ENCODE data around the gene NPR2. TPM values are rescaled to one million over a fixed set of nuclear protein-coding genes. Genes with fewer than 3 reads are reported as not detected.

NPR2 gene
- polyA plus RNA-seq, 3 donors: 0.48 TPM; not detected in 2

GRCh38 chr9:35790385-35791296 is 750 bp upstream of the NPR2 start:
- H3K9me3 ChIP-seq (replicated peaks in 1 of 2; ENCODE audit: control insufficient read depth in 1 of 2, insufficient read depth in 1 of 2, low read length in 2 of 2): no peaks in the 10 kb centered on the region
- no peak overlapping the region for H3K27ac ChIP-seq (ENCODE audit: low read depth in 1 of 2, low read length in 2 of 2)
- Mint-ChIP-seq H3K4me3 (peak overlapping the region; percentile 34 to 74), H3K27me3 (ENCODE audit: low read depth in 3 of 3) (peaks cover 15 to 23% (median 15%) of the 10 kb centered on the region in 3 donors), H3K36me3 (peaks cover 0 to 1% of the 10 kb centered on the region in 2 donors), H3K4me1 (peaks cover 11% of the 10 kb centered on the region), H3K27ac (no peak overlapping the region), H3K9me3 (peaks cover 0 to 4% (median 0%) of the 10 kb centered on the region in 7 donors)
- intact Hi-C loops (cut with micrococcal nuclease): loop anchor here (1.0 to 5.0 kb wide), 2 partner anchors 92 kb away; no protein-coding TSS in a partner anchor
- H3K36me3 ChIP-seq (replicated peaks in 1 of 2; ENCODE audit: control insufficient read depth in 1 of 2, insufficient read depth in 2 of 2, low read length in 2 of 2): no peaks in the 10 kb centered on the region
- TF ChIP-seq, protein P1, sequence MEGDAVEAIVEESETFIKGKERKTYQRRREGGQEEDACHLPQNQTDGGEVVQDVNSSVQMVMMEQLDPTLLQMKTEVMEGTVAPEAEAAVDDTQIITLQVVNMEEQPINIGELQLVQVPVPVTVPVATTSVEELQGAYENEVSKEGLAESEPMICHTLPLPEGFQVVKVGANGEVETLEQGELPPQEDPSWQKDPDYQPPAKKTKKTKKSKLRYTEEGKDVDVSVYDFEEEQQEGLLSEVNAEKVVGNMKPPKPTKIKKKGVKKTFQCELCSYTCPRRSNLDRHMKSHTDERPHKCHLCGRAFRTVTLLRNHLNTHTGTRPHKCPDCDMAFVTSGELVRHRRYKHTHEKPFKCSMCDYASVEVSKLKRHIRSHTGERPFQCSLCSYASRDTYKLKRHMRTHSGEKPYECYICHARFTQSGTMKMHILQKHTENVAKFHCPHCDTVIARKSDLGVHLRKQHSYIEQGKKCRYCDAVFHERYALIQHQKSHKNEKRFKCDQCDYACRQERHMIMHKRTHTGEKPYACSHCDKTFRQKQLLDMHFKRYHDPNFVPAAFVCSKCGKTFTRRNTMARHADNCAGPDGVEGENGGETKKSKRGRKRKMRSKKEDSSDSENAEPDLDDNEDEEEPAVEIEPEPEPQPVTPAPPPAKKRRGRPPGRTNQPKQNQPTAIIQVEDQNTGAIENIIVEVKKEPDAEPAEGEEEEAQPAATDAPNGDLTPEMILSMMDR (IDR thresholded peaks at IDR 0.05): peak; percentile 82
- 80% methylated on average over 26 of the region's 37 CpGs for WGBS (ENCODE audit: insufficient coverage)
- DNase-seq: peak; percentile 52 to 64 (median 62)
- H4K20me1 ChIP-seq (ENCODE audit: insufficient read depth, low read length): no peaks in the 10 kb centered on the region
- peaks cover 0 to 13% of the 10 kb centered on the region in 2 donors for H3K27me3 ChIP-seq (ENCODE audit: control insufficient read depth in 2 of 2, insufficient read depth in 2 of 2, low read length in 2 of 2)
- H3K4me1 ChIP-seq (ENCODE audit: control insufficient read depth in 1 of 2, insufficient read depth in 2 of 2, low read length in 2 of 2): no peaks in the 10 kb centered on the region
- H2AFZ ChIP-seq (ENCODE audit: insufficient read depth, low read depth, low read length, poor library complexity, severe bottlenecking): no peak overlapping the region
- no peaks in the 10 kb centered on the region for H3K79me2 ChIP-seq (ENCODE audit: insufficient read depth, low read length)
- H3K9ac ChIP-seq (ENCODE audit: insufficient read depth, low read length, poor library complexity, severe bottlenecking): no peak overlapping the region
- H3K4me2 ChIP-seq (replicated peaks; ENCODE audit: extremely low read depth, low read length, poor library complexity, severe bottlenecking): peak overlapping the region; percentile 35
- no peak overlapping the region for H3K4me3 ChIP-seq (replicated peaks in 1 of 3; ENCODE audit: low read depth in 2 of 3, low read length in 3 of 3)

- Mint-ChIP-seq H3K27ac (no peak overlapping the region), H3K4me3 (peak overlapping the region in 1 of 2 donors; percentile 33), H3K36me3 (peaks cover 0 to 1% of the 10 kb centered on the region in 2 donors), H3K27me3 (ENCODE audit: low read depth in 3 of 3) (peaks cover 15 to 23% (median 15%) of the 10 kb centered on the region in 3 donors), H3K9me3 (peaks cover 0 to 4% (median 0%) of the 10 kb centered on the region in 7 donors), H3K4me1 (peaks cover 11% of the 10 kb centered on the region)
- peak overlapping the region; percentile 35 for H3K4me2 ChIP-seq (replicated peaks; ENCODE audit: extremely low read depth, low read length, poor library complexity, severe bottlenecking)
- 96% methylated on average over 26 of the region's 34 CpGs for WGBS (ENCODE audit: insufficient coverage)
- no peak overlapping the region for H3K4me3 ChIP-seq (replicated peaks in 1 of 3; ENCODE audit: low read depth in 2 of 3, low read length in 3 of 3)
- H3K36me3 ChIP-seq (replicated peaks in 1 of 2; ENCODE audit: control insufficient read depth in 1 of 2, insufficient read depth in 2 of 2, low read length in 2 of 2): no peaks in the 10 kb centered on the region
- H3K9me3 ChIP-seq (replicated peaks in 1 of 2; ENCODE audit: control insufficient read depth in 1 of 2, insufficient read depth in 1 of 2, low read length in 2 of 2): no peaks in the 10 kb centered on the region
- TF ChIP-seq, protein P1 (IDR thresholded peaks at IDR 0.05): no peak
- H3K79me2 ChIP-seq (ENCODE audit: insufficient read depth, low read length): no peaks in the 10 kb centered on the region
- no peak overlapping the region for H3K9ac ChIP-seq (ENCODE audit: insufficient read depth, low read length, poor library complexity, severe bottlenecking)
- no peak for DNase-seq
- H3K4me1 ChIP-seq (ENCODE audit: control insufficient read depth in 1 of 2, insufficient read depth in 2 of 2, low read length in 2 of 2): no peaks in the 10 kb centered on the region
- peak overlapping the region; percentile 46 for H2AFZ ChIP-seq (ENCODE audit: insufficient read depth, low read depth, low read length, poor library complexity, severe bottlenecking)
- intact Hi-C loops (cut with micrococcal nuclease): loop anchor here in 1 of 2 donors (5.0 kb wide), 1 partner anchor 90 kb away; no protein-coding TSS in a partner anchor
- no peaks in the 10 kb centered on the region for H4K20me1 ChIP-seq (ENCODE audit: insufficient read depth, low read length)
- no peak overlapping the region for H3K27ac ChIP-seq (ENCODE audit: low read depth in 1 of 2, low read length in 2 of 2)
- peaks cover 0 to 13% of the 10 kb centered on the region in 2 donors for H3K27me3 ChIP-seq (ENCODE audit: control insufficient read depth in 2 of 2, insufficient read depth in 2 of 2, low read length in 2 of 2)
Measured at GRCh38 chr9:35792024-35792813, 828 bp downstream of the NPR2 start.

All from CD14-positive monocyte (primary cell).